H1 (cell line): ENCODE measurements around the gene ZNF423.

ENCODE experiments used
- BACH1 ChIP-seq: IDR thresholded peaks from 2 replicates; pipeline ENCODE4 v1.6.1; 2012; ENCODE audit warnings: low read length, improper control_type of control experiment
- CTBP2 ChIP-seq: IDR thresholded peaks from 2 replicates; pipeline ENCODE4 v1.7.0; 2011; ENCODE audit warnings: borderline replicate concordance, mild to moderate bottlenecking, moderate library complexity, mixed read lengths, low read length; ENCODE audit not compliant: insufficient read depth, insufficient read length
- CTCF ChIP-seq, 3 experiments: IDR thresholded peaks; 1 replicate in 2 of 3; 2 replicates in 1 of 3; pipeline versions ENCODE4 v1.5.1 to v1.6.1; 2011; ENCODE audit warnings: low read length in 3 of 3, mild to moderate bottlenecking in 3 of 3, inconsistent platforms in 2 of 3, low read depth in 1 of 3, moderate library complexity in 1 of 3; ENCODE audit not compliant: insufficient read depth in 1 of 3; ENCODE audit errors: control extremely low read depth in 1 of 3
- EP300 ChIP-seq, 2 experiments: IDR thresholded peaks; 1 replicate in 1 of 2; 2 replicates in 1 of 2; pipeline ENCODE4 v1.6.1; 2011 to 2012; ENCODE audit warnings: low read depth in 2 of 2, low read length in 2 of 2, mild to moderate bottlenecking in 2 of 2, borderline replicate concordance in 1 of 2, inconsistent platforms in 1 of 2, moderate library complexity in 1 of 2
- EZH2 ChIP-seq: fragments of 200-600 bp; sonication (generic); IDR thresholded peaks from 2 replicates; pipeline ENCODE4 v1.7.1; 2012; ENCODE audit warnings: low read depth, mild to moderate bottlenecking, moderate library complexity, low read length, inconsistent platforms; ENCODE audit not compliant: severe bottlenecking
- FOSL1 ChIP-seq: IDR thresholded peaks from 2 replicates; pipeline ENCODE4 v1.6.1; 2011; ENCODE audit warnings: mild to moderate bottlenecking, low read depth, low read length, moderate library complexity; ENCODE audit not compliant: insufficient read depth
- JUN ChIP-seq: IDR thresholded peaks from 2 replicates; pipeline ENCODE4 v1.6.1; 2011; ENCODE audit warnings: low read depth, mild to moderate bottlenecking, improper control_type of control experiment, low read length
- NRF1 ChIP-seq: IDR thresholded peaks from 2 replicates; pipeline ENCODE4 v1.6.1; 2011; ENCODE audit warnings: mild to moderate bottlenecking, low read depth, low read length, improper control_type of control experiment
- POLR2A ChIP-seq, 2 experiments: IDR thresholded peaks; 1 replicate in 1 of 2; 2 replicates in 1 of 2; pipeline ENCODE4 v1.6.1; 2011; ENCODE audit warnings: low read depth in 2 of 2, low read length in 2 of 2, mild to moderate bottlenecking in 2 of 2; ENCODE audit errors: control extremely low read depth in 1 of 2
- SP1 ChIP-seq: IDR thresholded peaks from 2 replicates; pipeline ENCODE4 v1.6.1; 2011; ENCODE audit warnings: low read depth, low read length
- TAF1 ChIP-seq: IDR thresholded peaks from 2 replicates; pipeline ENCODE4 v1.6.1; 2011; ENCODE audit warnings: mild to moderate bottlenecking, low read depth, low read length
- TAF7 ChIP-seq: optimal IDR thresholded peaks from 2 replicates; pipeline ENCODE3; 2011; ENCODE audit warnings: low read depth, mild to moderate bottlenecking, inconsistent platforms, low read length, moderate library complexity, borderline replicate concordance

GRCh38 chr16:49682577-49683165 lies 173.2 kb downstream of the ZNF423 start:
- TF ChIP-seq TAF7: no peak
- TF ChIP-seq EP300 (IDR thresholded peaks at IDR 0.05; ENCODE audit: borderline replicate concordance in 1 of 2, low read depth in 2 of 2, low read length in 2 of 2): no peak
- no peak for TF ChIP-seq EZH2
- TF ChIP-seq JUN: no peak
- TF ChIP-seq CTCF (IDR thresholded peaks at IDR 0.05; ENCODE audit: control extremely low read depth in 1 of 3, insufficient read depth in 1 of 3, low read depth in 1 of 3, low read length in 3 of 3): no peak
- TF ChIP-seq NRF1: no peak
- no peak for TF ChIP-seq FOSL1
- TF ChIP-seq POLR2A (IDR thresholded peaks at IDR 0.05; ENCODE audit: control extremely low read depth in 1 of 2, low read depth in 2 of 2, low read length in 2 of 2): no peak
- TF ChIP-seq CTBP2: no peak
- TF ChIP-seq SP1: no peak
- no peak for TF ChIP-seq TAF1
- no peak for TF ChIP-seq BACH1
